ENCODE measurements around the gene DOHH. TPM values are rescaled to one million over a fixed set of nuclear protein-coding genes. Genes with fewer than 3 reads are reported as not detected.

Gene DOHH
- total and polyA plus RNA-seq, 9 of the 15 experiments (the other 6 are each of a cell fraction or from before 2014, with no cell fraction given): 0.14 to 47.2 (median 5.1) TPM

- TF ChIP-seq E2F6 (IDR thresholded peaks at IDR 0.05; ENCODE audit: borderline replicate concordance in 1 of 2, extremely low read depth in 1 of 2, insufficient read depth in 1 of 2, insufficient read length in 1 of 2, low read depth in 1 of 2, low read length in 1 of 2, poor library complexity in 1 of 2, severe bottlenecking in 1 of 2) (no peak), SIRT6 (IDR thresholded peaks at IDR 0.05; ENCODE audit: low read depth, low read length) (peak; percentile 65), RBFOX2 (IDR thresholded peaks at IDR 0.05; ENCODE audit: low read depth, low read length) (no peak), ZBTB33 (CRISPR knock-in tag; IDR thresholded peaks at IDR 0.05) (peak; percentile 91), CTCFL (IDR thresholded peaks at IDR 0.05; ENCODE audit: borderline replicate concordance, insufficient read depth, low read depth, low read length, poor library complexity, severe bottlenecking) (peak; percentile 74), TCF7 (IDR thresholded peaks at IDR 0.05; ENCODE audit: borderline replicate concordance) (no peak), FOXO4 (CRISPR knock-in tag; IDR thresholded peaks at IDR 0.05) (no peak), ZBTB11 (CRISPR knock-in tag; IDR thresholded peaks at IDR 0.05) (no peak), ARID1B (IDR thresholded peaks at IDR 0.05) (no peak), GABPB1 (CRISPR knock-in tag; IDR thresholded peaks at IDR 0.05) (no peak), DIDO1 (tag; IDR thresholded peaks at IDR 0.05; ENCODE audit: low read depth) (no peak), FOXK2 (conservative IDR thresholded peaks at IDR 0.05 in 1 of 2, IDR thresholded peaks at IDR 0.05 in 1 of 2; ENCODE audit: low read depth in 2 of 2) (no peak), RUNX1 (IDR thresholded peaks at IDR 0.05; ENCODE audit: low read depth) (no peak), HNRNPUL1 (IDR thresholded peaks at IDR 0.05; ENCODE audit: low read length) (no peak)
Observed at GRCh38 chr19:3544742-3545668, 44.5 kb upstream of the DOHH start (continued).
